GM11168 (cell line): ENCODE data around the gene MCRIP2.

Source experiments
- in situ Hi-C: fragments of 300-500 bp; cut with MboI; formaldehyde crosslinking; loops from one replicate; pipeline ENCODE4 v1.12.0; 2022; ENCODE audit warnings: low sequenced_read_pairs; ENCODE audit not compliant: unreplicated experiment

The MCRIP2 gene

DNA sequence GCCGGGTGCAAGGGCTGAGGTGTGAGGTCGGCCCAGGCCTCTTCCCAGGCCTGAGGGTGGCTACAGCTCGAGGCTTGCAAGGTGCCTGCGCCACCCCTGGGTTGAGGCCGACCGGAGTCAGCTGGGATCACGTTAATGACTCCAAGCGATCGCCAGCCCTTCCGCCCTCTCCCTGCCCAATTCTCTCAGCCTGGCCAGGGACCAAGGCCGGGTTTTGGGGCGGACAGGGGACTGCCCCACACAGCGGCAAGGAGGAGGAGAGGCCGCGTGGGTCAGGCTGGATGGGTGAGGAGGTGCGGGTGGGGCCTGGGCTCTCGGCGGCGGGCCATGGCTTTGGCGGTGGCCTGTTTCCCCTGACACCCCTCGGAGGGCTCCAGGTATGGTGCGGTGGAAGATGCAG is 51.7 kb downstream of the MCRIP2 start:
- in situ Hi-C loops = no loop called here

DNA sequence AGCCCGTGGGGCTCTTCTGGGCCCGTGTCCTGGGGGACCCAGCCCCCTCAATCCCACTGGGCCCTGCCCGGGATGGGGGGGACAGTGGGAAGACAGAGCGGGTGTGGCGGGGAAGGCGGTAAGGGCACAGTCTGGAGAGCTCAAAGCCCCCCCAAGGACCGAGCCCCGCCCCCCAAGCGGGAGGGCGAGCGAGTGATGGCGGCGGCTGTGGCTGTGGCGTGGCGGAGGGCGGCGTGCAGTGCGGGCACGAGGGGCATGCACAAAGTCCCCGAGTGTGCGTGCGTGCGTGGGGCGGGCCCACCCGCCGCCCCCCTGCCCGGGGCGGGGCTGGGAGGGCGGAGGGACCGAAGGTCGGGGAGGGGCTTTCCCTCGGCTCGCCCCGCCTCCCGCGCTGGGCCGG is 52.1 kb downstream of the MCRIP2 start:
- in situ Hi-C loops = no loop called here

DNA sequence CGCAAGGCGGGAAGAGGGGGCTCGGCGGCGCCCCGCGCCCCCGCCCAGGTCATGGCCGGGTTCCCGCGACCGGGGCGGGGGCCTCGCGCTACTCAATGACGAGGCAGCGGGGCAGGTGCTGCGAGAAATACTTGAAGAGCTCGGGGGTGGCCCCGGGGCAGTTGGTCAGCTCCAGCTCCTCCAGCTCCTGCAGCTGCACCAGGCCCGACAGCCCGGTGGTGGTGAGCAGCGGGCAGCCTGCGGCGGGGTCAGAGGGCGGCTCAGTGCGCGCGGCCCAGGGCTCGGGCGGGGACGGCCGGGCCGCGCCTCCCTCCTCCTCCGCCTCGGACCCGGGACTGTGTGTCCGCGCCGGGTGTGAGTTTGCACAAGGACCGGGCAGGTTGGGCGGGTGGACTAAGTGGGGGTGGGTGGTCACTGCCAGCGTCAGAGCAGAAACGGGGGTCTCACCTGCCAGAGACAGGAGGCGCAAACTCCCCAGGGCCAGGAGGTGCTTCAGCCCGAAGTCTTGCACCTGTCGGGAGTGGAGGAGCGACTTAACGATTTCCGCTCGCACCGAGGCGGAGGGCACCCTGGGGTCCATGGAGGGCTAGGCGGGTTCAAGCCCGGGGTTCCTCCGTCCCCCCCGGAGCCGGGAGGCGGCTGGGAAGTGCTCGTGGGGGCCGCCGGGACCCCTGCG is 52.7 kb downstream of the MCRIP2 start:
- in situ Hi-C loops = no loop called here

DNA sequence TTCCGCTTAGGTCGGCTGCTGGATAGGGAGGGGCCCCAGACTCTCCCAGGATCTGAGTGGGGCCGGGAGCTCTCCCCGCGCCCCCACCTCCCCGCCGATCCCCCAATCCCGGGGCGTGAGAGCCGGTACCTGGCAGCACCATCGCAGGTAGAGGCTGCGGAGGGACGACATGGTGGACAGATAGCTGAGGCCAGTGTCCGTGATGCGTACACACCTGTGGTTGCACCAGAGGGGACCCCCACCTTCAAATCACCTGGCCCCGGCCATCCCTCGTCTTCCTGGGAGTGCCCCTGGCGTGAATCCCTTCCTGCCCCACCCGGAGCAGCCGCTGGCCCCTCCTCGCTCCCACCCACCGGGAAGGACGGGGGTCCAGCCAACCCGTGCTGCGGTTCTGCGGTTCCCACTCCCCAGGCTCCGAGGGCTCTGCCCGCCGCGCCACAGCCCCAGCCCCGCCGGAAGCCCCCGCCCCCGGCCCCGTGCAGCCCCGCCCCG is 53.3 kb downstream of the MCRIP2 start:
- in situ Hi-C loops = no loop called here

DNA sequence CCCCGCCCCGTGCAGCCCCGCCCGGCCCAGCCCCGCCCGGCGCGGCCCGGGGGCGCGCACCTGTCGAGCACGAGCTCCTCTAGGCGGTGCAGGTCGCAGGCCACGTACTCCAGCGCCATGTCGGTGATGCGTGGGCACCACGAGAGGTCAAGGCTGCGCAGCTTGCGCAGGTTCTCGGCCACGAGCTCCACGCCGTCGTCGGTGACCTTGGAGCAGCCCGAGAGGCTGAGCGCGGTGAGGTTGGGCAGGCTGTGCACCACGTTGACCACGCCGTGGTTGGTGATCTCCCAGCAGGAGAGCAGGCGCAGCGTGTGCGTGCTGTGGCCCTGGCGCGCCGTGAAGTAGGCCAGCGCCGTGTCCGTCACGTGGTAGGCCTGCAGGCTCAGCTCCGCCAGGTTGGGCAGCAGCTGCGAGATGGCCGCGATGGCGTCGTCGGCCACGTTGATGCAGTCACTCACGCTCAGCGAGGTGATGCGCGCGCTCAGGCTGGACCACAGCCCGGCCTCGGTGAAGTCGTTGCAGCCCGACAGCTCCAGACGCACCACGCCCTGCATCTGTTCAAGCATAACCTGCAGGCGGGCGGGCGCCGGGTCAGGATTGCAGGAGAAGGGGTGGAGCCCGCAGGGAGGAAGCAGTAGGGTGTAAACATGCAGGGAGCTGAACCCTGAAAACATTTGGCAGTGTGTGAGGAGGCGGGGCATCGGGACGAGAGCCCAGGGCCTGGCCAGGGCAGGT is 53.9 kb downstream of the MCRIP2 start:
- in situ Hi-C loops = no loop called here
